HG03103 (cell line): ENCODE results near the gene DCUN1D2.

ENCODE experiments used
- ATAC-seq: cut with Tn5 transposase; IDR thresholded peaks from one replicate; pipeline ENCODE4 v1.9.1; 2021; ENCODE audit warnings: low read depth; ENCODE audit not compliant: unreplicated experiment

The DCUN1D2 gene

DNA sequence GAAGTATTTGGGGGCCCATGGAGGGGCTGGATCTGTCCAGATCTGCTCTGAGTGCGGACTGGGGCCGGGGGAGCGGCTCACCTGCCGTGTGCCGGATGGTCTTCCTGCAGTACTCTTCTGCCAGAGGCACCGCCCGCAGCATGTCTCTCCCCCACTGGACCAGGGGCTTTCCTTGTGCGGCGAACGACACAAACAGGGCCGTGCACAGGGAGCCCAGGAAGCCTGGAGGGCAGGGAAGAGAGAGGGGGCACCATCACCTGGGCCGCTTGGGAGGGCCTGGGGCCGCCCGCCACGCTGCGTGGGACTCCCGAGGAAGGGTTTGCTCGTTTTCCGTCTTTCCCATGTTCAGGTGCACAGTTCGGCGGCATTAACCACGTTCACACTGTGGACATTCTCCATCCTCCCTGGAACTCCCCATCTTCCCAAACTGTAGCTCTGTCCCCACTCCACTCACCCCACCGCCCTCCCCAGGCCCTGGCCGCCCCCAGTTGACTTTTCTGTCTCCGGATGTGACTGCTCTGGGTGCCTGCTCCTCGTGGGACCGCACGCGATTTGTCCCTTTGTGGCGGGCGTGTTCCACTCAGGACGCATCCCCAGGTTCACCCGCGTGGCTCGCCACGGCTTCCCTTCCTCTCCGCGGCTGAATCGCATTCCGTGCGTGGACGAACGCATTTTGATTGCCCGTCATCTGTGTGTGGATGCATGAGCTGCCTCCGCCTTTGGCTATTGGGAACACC is 61.5 kb downstream of the DCUN1D2 start:
- ATAC-seq, result no peak

DNA sequence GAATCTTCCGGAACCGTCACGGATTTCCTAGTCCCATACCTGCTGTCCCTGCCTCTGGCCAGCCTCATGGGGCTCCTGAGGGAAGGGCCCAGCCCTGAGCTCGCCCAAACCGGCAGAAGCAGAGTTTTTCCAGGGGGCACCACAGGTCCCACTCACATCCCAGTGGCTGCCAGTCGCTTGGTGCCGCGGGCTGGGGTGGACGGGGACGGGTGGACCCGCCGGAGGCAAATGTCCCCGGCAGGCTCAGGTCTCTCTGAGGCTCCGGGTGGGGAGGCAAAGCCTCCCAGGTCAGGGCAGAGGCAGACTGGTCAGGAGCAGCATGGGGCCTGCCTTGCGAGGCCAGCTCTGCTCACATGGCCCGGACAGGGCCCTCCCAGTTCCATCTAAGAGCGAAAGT is 62.0 kb downstream of the DCUN1D2 start:
- ATAC-seq, result no peak

DNA sequence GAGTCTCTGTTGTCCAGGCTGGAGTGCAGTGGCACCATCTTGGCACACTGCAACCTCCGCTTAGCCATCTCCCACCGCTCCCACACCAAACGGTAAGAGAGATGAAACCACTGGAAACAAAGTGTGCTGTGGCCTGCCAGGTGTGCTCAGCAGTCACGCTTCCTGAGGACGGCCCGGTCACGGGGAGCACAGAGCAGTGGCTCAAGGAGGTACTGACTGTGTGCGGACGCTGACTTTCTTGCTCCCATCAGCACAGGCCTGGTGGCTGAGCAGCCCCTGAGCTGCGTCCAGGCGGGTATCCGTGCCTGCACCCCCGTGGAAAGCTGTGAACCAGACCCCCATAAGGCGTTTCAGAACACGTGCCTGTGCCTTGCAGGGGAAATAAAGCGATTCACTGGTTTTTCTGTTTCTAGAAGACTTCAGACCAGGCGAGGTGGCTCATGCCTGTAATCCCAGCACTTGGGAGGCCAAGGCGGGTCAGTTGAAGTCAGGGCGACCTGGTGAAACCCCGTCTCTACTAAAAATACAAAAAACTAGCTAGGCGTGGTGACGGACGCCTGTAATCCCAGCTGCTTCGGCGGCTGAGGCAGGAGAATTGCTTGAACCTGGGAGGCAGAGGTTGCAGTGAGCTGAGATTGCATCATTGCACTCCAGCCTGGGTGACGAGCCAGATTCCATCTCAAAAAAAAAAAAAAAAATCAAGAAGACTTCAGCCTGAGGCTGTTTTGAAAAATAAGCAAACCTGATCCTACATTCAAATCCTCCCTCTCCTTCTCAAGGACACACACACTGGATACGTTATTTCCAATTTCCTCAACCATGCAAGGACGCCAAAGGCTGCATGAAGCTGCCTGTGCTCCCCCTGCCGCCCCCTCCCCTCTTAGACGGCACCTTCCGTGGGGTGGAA is 62.7 kb downstream of the DCUN1D2 start:
- no peak for ATAC-seq

DNA sequence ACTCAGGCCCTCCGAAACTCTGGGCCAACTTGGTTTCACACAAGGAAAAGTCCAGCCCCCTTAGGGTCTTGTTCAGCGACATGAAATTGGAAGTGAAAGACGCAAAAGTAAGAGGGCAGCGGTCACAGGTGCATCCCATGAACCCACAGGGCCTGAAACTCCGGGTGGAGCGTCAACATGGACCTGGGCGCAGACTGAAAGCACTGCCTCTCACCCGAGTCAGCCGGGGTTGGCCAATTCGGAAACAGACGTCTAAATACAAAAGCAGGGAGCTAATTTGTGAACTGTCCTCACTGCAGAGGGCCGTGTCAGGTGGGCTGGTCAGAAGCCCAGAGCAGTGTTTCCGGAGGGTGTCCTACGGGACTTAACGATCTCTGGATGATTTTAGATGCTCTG is 63.9 kb downstream of the DCUN1D2 start:
- no peak for ATAC-seq

DNA sequence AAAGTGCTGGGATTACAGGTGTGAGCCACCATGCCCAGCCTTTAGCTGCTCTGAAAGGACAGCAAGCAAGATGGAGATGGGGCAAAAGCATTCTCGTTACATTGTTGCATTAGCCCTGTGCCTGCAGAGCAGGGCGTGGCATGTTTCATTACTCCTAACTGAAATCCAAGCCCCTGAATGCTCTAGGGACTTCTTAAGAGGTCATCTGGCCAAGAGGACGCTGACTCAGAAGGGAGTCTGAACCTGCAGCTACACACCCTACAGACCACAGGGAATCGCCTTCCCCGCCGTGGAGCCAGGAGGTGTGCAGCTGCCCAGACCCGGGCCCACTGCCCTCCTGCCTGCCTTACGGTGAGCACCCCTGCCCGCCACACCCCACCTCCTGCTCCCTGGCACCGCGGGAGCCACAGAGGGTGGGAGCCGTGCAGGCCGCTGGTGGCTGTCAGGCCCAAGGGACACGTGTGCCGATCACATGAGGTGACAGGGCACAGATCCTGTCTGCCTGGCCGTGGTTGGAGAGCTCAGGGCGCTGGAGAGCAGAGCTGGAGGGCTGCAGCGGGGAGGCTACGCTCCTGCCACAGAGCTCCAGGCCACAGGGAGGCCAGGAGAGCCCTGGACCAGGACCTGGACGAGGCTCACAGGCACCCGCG is 64.4 kb downstream of the DCUN1D2 start:
- no peak for ATAC-seq

DNA sequence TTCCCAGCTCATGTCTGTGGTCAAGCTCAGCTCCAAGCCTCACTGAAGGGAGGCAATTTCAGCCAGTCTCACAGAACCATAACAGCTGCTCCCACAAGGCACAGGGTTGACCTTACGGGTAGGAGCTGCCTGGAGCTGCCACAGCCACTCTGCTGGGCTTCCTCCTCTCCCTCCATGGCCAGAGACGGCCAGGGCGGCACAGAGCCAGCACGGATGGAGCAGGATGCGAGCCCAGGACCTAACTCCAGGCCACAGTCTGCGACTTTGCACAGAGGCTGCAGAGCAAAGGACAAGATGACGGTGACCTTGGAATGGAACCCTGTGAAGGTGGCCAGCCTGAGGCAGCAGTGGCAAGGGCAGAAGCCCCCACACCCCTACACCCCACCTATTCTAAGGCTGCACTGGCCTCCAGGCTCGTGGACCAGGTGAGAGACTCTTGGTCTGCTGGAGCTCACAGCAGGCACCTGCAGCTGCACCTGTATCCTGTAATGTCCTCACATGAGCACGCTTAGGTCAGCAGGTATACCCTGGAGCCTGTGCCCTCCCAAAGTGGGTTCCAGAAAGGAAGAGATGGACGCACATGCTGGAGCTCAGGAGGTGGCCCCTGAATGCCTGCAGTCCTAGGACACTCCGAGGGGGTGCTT is 66.9 kb downstream of the DCUN1D2 start:
- no peak for ATAC-seq

DNA sequence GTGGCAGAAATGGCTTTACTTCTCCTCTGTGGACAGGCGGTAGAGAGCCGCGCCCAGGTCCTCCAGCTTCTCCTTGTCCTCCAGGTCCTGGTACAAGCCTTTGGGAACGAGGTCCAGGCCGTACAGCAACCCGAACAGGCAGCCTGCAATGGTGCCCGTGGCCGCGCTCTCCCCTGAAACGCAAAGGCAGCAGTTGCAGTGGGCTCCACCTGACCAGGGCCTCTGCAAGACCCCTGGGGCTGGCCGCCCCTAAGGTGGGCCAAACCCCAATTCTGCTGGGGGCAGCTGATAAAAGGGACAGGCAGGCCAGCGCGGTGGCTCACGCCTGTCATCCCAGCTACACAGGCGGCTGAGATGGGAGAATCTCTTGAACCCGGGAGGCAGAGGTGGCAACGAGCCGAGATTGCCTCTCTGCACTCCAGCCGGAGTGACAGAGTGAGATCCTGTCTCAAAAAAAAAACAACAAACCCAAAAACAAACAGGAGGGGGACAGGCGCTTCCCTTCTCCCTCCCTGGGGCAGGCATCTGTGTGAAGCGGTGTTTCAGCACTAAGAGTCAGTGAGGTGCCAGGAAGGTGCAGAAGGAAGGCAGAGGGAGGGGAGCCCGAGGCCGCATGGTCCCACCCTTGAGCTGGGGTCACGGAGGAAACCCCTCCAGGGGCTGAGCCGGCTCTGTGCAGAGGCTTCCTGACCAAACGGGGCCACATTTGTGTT is 67.5 kb downstream of the DCUN1D2 start:
- no peak for ATAC-seq

DNA sequence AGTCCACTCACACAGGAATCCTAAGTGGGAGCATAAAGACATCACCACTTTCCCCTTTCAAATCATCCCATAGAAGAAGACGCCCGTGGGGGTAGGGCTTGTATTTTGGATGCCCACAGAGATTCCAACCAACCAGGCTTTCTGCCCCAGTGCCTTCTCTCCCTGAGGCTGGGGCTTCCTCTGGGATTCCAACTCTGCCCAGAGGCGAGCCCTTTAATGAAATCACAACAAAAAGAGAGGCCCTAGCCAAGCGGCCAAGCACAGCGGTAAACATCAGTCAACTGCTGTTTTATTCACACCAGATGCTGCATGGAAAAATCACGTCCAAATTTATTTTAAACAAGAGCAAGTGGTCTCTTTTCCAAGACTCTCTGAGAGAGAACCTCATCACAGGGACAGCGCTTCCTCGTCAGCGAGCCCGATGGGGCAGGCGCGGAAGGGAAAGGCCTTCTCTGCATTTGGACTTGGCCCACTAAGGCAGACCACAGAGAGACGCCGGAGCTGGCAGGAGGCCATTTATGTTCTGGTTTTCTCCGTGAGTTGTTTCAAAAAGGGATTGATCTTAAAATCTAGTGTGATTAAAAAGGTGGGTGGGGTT is 68.7 kb downstream of the DCUN1D2 start:
- no peak for ATAC-seq

DNA sequence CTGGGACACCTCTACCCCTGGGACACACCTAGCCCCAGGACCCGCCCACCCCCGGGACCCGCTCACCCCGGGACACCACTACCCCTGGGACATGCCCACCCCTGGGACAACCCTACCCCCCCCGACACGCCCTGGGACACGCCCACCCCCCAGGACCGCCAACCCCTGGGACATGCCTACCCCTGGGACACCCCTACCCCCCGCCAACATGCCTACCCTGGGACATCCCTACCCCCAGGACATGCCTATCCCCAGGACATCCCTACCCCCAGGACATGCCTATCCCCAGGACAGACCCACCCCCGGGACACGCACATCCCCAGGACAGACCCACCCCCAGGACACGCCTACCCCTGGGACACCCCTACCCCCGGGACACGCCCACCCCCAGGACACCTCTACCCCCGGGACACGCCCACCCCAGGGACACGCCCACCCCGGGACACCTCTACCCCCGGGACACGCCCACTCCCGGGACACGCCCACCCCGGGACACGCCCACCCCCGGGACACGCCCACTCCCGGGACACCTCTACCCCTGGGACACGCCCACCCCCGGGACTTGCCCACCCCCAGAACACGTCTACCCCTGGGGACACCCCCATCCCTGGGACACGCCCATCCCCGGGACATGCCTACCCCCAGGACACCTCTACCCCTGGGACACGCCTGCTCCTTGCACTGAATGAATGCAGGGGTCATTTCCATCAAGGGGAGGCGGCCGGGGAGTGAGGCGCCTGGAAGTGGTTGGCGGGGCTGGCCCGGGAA is 69.5 kb downstream of the DCUN1D2 start:
- ATAC-seq, result no peak

DNA sequence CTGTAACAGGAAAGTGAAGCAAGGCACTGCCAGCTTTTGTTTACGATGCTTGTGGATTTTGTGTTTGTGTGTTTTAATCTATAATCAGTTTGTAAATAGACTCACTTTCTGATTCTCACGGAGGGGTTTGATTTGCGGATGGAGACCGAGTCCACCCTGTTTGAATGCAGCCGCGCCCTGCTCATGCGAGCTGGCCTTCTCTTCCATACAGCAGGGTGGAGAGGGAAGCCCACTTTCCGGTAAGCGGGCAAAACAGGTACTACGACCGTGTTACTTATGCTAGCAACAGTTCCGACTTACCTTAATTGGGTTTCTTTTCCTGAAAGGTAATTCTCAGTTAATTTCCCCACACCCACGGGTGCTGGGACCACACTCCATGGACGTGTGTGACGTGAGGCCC is 70.3 kb downstream of the DCUN1D2 start:
- ATAC-seq, result no peak

DNA sequence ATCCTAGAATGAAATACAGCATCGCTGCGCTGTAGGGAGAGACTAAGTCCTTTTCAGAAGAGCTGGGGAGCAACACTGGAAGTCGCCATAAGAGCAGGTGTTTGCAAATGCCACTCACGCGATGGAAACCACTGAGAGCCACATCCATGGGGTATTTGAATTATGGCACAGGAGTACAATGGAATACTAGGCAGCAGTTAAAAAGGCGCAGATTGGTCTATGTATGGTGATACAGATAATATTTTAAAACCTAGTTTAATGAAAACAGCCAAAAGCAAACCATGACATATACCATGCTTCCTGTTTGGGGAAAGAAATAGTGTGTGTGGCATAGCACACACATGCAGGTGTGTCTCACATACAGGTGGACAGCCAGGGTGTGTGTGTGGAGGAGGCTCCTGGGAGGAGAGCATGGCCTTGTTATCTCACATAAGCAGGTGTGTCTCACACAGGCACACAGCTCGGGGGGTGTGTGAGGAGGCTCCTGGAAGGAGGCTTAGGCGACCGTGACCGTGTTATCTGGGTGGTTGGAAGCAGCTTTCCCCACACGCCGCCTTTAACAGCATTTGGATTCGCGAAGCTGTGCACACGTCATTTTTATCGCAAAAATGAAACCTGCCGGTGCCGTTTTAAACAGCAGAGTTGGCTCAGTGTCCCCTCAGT is 70.8 kb downstream of the DCUN1D2 start:
- no peak for ATAC-seq

DNA sequence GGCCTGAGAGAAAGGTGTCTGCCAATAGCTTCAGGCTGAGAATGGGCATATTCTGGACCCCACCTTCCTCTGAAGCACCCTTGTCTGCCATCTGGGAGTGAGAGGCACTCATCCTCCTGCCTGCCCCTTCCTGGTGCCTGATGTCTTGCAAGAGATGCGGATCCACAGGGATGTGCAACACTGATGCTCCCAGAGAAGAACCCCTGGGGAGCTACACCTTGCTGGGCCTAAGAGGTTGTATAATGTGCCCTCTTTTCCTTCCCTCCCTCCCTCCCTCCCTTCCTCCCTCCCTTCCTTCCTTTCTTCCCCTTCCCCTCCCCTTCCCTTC is 71.8 kb downstream of the DCUN1D2 start:
- no peak for ATAC-seq

DNA sequence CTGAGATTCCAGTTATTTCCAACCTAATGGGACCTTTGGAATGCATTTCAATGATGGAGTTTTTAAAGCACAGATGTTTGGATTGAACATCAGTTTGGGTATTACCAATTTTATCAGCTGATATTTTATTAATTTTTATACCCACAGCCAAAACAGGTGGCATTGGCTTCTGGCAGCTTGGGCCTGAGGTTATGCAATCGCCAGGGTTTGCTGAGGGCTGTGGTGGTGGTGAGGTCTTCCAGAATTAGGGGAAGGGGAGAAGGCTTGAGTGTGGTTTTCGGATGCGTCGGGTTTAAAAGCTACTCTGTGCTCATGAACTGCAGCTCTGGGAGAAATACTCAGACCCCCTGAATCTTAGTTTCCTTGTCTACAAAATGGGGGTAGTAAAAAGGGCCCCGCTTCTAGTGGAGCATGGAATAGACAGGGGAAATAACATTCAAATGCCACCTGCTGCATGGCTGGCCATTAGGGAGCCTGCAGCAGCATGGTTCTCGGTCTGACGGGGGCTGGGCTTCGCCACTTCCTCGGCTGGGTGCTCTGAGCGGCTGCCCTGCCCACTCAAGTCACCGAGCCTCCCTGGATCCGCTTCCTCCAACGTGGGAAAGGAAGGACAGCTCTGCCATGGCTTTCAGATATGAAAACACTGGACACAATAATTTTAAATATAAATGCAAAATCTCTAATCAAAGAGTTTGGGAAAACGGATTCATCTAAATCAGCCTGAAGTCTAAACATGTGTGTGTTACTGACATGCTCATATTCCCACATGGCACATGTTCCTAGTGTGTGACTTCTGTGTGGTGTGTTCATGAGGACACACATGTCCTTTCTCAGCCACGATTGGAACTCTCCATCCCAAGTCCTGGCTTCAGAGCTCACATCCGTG is 72.4 kb downstream of the DCUN1D2 start:
- no peak for ATAC-seq

DNA sequence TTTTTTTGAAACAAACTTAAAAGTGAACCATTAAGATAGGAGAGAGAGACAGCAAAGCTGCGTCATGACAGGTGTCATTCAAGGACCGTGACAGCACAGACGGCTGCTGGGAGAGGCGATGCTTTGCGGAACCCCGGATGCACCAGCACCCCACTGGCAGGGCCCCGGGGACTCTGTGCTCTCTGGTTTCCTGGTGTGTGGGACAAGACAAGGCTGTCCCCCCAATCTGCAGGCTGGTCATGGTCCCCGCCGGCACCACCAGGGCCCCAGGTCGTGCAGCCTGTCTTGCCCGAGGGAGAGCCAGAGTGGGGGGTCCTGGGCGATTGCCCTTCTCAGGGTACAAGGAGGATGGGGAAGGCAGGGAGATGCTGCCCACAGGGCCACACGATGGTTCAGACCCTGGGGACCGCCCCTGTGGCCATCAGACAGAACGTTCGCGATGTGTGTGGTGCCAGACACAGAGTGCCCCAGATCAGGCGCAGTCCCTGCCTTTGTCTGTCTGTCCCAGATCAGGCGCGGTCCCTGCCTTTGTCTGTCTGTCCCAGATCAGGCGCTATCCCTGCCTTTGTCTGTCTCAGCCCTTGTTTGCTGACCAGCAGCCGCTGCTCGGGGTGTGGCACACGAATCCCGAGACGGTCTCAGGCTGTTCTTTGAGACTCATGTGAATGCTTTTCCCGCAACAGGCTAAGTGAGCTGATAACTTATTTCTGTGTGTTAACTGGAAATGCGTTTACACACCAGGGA is 73.3 kb downstream of the DCUN1D2 start:
- ATAC-seq, result no peak

DNA sequence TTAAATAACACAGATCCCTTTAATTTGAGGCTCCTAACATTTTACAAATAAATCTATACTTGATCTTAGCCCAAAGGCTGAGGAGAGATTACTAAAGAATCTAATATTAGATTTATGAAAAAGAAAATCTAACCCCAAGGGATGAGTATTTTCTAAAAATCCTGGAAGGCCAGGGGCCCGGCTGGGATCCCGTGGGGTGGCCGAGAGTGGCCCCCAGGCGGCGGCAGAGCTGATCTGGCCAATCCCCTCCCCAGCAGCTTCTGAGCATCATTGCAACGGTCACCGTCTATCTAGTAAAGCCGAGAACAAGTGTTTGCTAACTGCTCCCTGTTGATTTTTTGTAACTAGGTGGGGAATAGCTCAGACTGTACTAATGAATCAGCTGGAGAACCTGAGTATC is 74.7 kb downstream of the DCUN1D2 start:
- ATAC-seq, result no peak

DNA sequence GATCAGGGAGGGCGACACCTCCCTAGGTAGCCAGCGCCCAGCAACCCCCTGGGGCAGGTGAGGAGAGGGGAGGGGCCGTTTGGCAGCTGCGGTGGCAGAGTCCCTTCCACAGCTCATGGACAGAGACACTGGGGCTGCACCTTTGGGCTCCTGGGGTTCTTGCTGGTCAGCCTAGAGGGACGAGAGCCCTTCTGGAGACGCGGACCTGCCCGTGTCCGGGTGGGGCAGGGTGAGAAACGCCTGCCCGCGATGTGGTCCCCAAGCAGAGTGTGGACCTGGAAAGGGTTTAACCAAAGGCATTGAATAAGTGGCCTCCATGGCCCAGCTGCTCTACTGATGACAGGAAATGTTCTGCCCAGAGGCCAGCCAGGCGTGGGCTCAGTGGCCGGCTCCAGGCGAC is 75.5 kb downstream of the DCUN1D2 start:
- ATAC-seq, result no peak

DNA sequence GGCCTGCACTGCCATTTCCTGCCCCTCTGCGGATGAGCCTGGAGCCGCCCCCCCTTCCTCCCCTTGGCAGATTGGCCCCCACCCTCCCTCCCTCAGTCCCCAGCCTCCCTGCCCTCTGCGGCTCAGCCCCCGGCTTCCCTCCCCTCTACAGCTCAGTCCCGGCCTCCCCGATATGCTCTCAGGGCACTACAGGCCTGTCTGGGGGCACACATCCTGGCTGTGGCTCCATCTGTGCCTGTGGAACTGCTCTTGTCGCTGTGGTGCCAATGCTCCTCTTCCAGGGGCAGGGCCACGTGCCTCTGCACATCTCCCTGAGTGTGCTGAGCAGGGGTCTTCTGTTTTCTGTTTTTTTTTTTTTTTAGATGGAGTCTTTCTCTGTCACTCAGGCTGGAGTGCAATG is 76.2 kb downstream of the DCUN1D2 start:
- no peak for ATAC-seq
